Measurements from ENCODE around the gene UBIAD1.
"Not testable (repeated sequence)": the region's sequence is repeated elsewhere in the genome, so short reads cannot be mapped to it uniquely, and the experiment has no call there.

The UBIAD1 gene

GRCh38 chr1:11279630-11280029 lies 6.6 kb downstream of the UBIAD1 start:
- no peak for DNase-seq (ENCODE audit: low spot score)

- no peak for DNase-seq (ENCODE audit: low spot score)
Measured at GRCh38 chr1:11280719-11281376, 7.8 kb downstream of the UBIAD1 start.

GRCh38 chr1:11281518-11282331 lies 8.7 kb downstream of the UBIAD1 start:
- DNase-seq (ENCODE audit: low spot score), result peak; percentile 33

GRCh38 chr1:11283151-11283550 lies 10.2 kb downstream of the UBIAD1 start:
- DNase-seq (ENCODE audit: low spot score), result no peak

GRCh38 chr1:11284784-11285183 lies 11.8 kb downstream of the UBIAD1 start:
- no peak for DNase-seq (ENCODE audit: low spot score)

GRCh38 chr1:11285883-11286734 lies 13.1 kb downstream of the UBIAD1 start:
- DNase-seq (ENCODE audit: low spot score), result peak; percentile 47

- no peak for DNase-seq (ENCODE audit: low spot score)
Measured at GRCh38 chr1:11286735-11287410, 13.9 kb downstream of the UBIAD1 start.

GRCh38 chr1:11289064-11289463 lies 16.1 kb downstream of the UBIAD1 start:
- no peak for DNase-seq (ENCODE audit: low spot score)

GRCh38 chr1:11291049-11291448 lies 18.1 kb downstream of the UBIAD1 start:
- DNase-seq (ENCODE audit: low spot score), result no peak

GRCh38 chr1:11293856-11294255 lies 20.9 kb downstream of the UBIAD1 start:
- no peak for DNase-seq (ENCODE audit: low spot score)

- no peak for DNase-seq (ENCODE audit: low spot score)
Measured at GRCh38 chr1:11294951-11295350, 22.0 kb downstream of the UBIAD1 start.

GRCh38 chr1:11295905-11296304 lies 22.9 kb downstream of the UBIAD1 start:
- DNase-seq (ENCODE audit: low spot score), result no peak

- not testable (repeated sequence) for DNase-seq (ENCODE audit: low spot score)
Measured at GRCh38 chr1:11297774-11298173, 24.8 kb downstream of the UBIAD1 start.

GRCh38 chr1:11298390-11299224 lies 25.6 kb downstream of the UBIAD1 start:
- DNase-seq (ENCODE audit: low spot score), result no peak

- no peak for DNase-seq (ENCODE audit: low spot score)
Measured at GRCh38 chr1:11299225-11299574, 26.2 kb downstream of the UBIAD1 start.

- DNase-seq (ENCODE audit: low spot score), result no peak
Measured at GRCh38 chr1:11301601-11302000, 28.6 kb downstream of the UBIAD1 start.

- no peak for DNase-seq (ENCODE audit: low spot score)
Measured at GRCh38 chr1:11302366-11302765, 29.4 kb downstream of the UBIAD1 start.

- DNase-seq (ENCODE audit: low spot score), result not testable (repeated sequence)
Measured at GRCh38 chr1:11305516-11305915, 32.5 kb downstream of the UBIAD1 start.

- peak; percentile 43 for DNase-seq (ENCODE audit: low spot score)
Measured at GRCh38 chr1:11307852-11308251, 34.9 kb downstream of the UBIAD1 start.

GRCh38 chr1:11308699-11309224 lies 35.8 kb downstream of the UBIAD1 start:
- DNase-seq (ENCODE audit: low spot score), result no peak

- no peak for DNase-seq (ENCODE audit: low spot score)
Measured at GRCh38 chr1:11309385-11309784, 36.4 kb downstream of the UBIAD1 start.
